HG03045 (cell line): ENCODE data around the gene PRKAR2A.
A peak's percentile ranks its signal among the peaks of the same experiment; 100 is the strongest.

Experiments used
- ATAC-seq: cut with Tn5 transposase; IDR thresholded peaks from one replicate; pipeline ENCODE4 v1.9.1; 2021; ENCODE audit warnings: mild to moderate bottlenecking, moderate library complexity; ENCODE audit not compliant: unreplicated experiment

The PRKAR2A gene

GRCh38 chr3:48847504-48848423 lies at the start of gene PRKAR2A:
Gene PRKAR2A, minus strand, starts transcription at chr3:48847874. Its CDS starts 278 bp downstream, at chr3:48847596.
- ATAC-seq = peak; percentile 90

- ATAC-seq = no peak
Measured at GRCh38 chr3:48896936-48897335, 49.3 kb upstream of the PRKAR2A start.

- ATAC-seq = no peak
Measured at GRCh38 chr3:48894516-48894915, 46.8 kb upstream of the PRKAR2A start.

DNA sequence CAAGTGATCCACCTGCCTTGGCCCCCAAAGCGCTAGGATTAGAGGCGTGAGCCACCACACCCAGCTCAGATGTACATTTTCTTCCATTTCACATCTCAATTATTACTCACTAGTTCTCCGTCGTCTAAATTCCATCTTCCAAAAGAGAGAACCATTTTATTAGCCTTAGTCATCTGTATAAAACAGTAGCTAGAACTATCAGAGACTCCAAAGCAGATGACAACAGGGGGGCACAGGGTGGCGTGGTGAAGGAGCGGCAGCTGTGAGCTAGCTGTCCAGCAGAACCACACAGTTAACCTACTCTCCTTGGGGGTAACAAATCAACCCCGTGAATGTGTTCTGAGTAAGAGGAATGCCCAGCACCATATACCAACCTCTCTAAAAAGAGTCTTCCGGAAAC lies 43.9 kb upstream of the PRKAR2A start:
- ATAC-seq = no peak

DNA sequence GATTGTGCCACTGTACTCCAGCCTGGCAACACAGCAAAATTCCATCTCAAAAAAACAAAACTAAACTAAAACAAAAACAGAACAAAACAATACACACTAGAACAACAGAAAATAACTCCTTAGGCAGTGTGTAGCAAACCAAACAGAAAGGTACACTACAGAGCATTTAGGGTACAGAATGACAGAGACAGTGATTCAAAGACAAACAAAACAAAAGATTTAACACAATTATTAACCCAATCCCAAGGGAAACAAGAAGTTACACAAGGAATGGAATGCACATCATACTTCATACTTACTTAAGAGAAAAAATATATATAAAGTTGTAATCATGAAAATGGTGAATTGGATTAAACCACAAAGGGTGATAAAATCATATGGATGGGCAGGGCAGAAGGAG lies 38.1 kb upstream of the PRKAR2A start:
- ATAC-seq = no peak

GRCh38 chr3:48881652-48882114 lies 34.0 kb upstream of the PRKAR2A start:
- ATAC-seq = no peak

GRCh38 chr3:48881006-48881405 lies 33.3 kb upstream of the PRKAR2A start:
- ATAC-seq = no peak

- ATAC-seq = no peak
Measured at GRCh38 chr3:48879994-48880377, 32.3 kb upstream of the PRKAR2A start.

DNA sequence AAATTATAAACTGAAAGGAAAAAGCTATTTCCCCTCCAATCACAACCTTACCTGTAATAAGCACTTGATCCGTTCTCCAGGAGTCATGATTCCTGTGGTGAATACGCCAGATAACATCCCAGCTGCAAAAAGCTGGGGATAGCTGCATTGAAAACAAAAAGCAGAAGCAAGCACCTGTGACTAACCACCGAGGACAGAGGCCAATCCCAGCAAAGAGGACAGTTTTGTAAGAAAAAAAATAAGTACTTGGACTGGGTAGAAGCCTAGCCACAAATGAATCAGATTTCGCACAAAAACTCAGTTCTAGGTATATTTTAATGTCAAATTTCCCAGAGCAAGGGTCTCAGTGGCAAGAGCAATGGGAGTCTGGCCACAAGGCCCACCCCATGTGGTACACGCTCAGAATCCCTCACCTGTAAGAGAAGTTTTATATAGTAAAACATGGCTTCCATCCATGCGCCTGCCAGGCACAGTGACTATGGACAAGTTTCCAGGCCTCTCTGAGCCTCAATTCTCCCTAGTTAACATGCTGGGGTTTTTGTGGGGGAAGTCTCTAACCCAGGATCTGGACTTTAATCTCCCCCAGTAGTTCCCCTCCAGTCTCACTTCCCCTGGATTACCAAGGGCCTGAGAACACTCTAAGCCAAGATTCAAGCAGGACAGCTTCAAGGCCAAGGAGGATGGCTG lies 31.8 kb upstream of the PRKAR2A start:
- no peak for ATAC-seq

DNA sequence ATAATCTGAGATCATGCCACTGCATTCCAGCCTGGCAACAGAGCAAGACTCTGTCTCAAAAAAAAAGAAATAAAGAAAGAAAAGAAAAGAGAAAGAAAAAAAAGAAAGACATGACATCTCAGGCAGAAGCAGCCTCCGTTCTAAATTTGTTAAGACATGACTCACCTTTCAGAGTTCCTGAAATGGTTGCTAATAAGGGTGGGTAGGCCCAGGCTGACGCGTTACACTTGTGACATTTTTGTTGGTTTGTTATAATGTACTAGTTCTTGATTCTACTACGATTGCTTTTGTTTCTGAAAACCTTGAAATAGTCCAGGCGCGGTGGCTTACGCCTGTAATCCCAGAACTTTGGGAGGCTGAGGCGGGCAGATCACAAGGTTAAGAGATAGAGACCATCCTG lies 30.0 kb upstream of the PRKAR2A start:
- ATAC-seq = no peak

DNA sequence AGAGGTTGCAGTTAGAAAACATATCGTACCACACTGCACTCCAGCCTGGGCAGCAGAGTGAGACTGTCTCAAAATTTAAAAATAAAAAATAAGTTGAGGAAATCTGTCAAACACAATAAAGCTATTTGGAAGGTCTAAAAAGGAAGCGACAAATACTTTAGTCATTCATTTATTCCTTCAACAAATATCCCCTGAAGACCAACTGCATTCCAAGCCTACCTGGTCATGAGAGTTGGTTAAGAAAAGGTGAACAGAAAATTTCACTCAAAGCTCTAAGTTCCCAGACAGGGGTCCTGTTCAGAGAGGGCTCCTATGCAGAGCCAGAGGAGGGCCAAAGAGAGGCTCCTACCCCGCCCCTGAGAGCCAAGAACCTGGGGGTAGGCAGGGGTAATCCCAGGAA lies 15.4 kb upstream of the PRKAR2A start:
- ATAC-seq = no peak

DNA sequence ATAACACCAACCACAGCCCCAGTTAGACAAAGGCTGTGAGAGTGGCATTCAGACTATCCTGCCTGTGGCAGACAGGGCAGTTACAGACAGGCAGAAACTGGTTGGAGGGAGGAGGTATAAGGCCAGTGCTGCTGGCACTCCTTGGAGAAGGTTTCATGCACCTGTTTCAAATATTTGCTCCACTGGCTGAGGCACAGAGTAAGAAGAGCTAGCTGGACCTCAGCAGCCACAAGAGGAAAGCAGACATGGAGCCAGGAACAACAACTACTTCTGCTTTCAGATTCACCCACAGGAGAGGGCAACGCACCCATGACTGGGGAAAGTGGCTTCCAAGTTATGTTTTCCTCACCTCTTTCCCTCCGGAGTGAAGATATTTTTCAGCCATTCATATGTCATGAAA lies 11.5 kb upstream of the PRKAR2A start:
- no peak for ATAC-seq

- ATAC-seq = no peak
Measured at GRCh38 chr3:48858709-48859108, 11.0 kb upstream of the PRKAR2A start.

- no peak for ATAC-seq
Measured at GRCh38 chr3:48857641-48858040, 10.0 kb upstream of the PRKAR2A start.

GRCh38 chr3:48856469-48856868 lies 8.8 kb upstream of the PRKAR2A start:
- ATAC-seq = no peak

DNA sequence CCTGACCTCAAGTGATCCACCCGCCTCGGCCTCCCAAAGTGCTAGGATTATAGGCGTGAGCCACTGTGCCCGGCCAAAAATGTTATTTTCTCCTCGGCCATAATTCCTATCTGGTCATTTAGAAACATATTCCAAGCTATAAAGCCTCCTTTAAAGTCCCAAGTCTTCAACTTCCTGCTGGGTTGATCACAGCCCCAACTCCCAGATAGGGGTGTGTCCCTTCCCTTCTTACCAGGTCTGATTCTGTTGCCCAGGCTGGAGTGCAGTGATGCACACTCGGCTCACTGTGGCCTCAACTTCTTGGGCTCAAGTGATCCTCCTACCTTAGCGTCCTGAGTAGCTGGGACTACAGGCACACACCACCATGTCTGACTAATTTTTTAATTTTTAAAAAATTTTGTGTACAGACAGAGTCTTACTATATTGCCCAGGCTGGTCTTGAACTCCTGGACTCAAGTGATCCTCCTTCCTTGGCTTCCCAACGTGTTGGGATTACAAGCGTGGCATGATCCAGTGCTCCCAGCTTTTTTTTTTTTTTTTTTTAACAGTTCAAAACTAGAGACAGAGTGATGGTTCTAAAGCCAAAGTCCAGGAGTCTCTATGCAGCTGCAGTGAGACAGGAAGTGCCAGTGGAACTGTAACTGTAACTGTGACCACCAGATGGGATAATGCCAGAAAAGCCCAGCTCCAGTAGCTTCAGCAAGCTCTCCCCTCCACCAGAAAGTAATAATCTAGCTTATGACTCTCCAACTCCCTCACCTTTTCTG lies 8.2 kb upstream of the PRKAR2A start:
- ATAC-seq = no peak

GRCh38 chr3:48852151-48852550 lies 4.5 kb upstream of the PRKAR2A start:
- no peak for ATAC-seq

DNA sequence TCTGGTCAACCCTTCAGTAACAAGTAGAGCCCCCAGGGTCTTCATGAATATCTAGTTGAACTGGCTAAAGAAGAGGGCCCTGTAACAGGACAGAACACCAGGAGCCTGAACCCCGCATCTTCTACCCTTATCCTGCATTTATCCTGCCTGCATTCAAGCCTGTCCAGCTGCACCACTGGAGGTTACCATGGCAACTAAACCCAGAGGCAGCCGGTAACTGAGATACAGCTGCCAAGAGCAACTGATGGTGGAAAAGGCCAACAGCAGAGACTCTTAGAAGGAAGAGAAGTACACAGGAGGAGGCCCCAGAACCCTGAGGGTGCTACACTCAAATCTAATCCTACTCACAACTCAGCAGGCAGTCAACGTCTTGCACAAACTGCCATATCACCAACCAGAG lies 3.7 kb upstream of the PRKAR2A start:
- no peak for ATAC-seq

GRCh38 chr3:48848816-48849515 lies 1.3 kb upstream of the PRKAR2A start:
- ATAC-seq = no peak

- peak; percentile 32 for ATAC-seq
Measured at GRCh38 chr3:48847053-48847503, 596 bp downstream of the PRKAR2A start.

GRCh38 chr3:48845170-48845569 lies 2.5 kb downstream of the PRKAR2A start:
- no peak for ATAC-seq
